Stimulated activated CD8-positive, alpha-beta memory T cell treated with anti-CD3 and anti-CD28 coated beads, Interleukin-4, amount 100 ng/mL, for 4 hours (primary cell): ENCODE data around the gene PDCD5.
A peak's percentile ranks its signal among the peaks of the same experiment; 100 is the strongest.
"Not testable (repeated sequence)": the region's sequence is repeated elsewhere in the genome, so short reads cannot be mapped to it uniquely, and the experiment has no call there.

Experiments
- DNase-seq, 2 donors: peaks; one replicate each; pipeline ENCODE4 v3.0.0-alpha.2; 2020; ENCODE audit warnings: low read depth in 2 of 2, low spot score in 1 of 2

The PDCD5 gene, protein sequence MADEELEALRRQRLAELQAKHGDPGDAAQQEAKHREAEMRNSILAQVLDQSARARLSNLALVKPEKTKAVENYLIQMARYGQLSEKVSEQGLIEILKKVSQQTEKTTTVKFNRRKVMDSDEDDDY

GRCh38 chr19:32580901-32581704 is at the start of gene PDCD5:
Gene PDCD5 (plus strand): TSS chr19:32581190. CDS start chr19:32581262, 72 bp downstream.
- DNase-seq: peak; percentile 89 to 94

DNA sequence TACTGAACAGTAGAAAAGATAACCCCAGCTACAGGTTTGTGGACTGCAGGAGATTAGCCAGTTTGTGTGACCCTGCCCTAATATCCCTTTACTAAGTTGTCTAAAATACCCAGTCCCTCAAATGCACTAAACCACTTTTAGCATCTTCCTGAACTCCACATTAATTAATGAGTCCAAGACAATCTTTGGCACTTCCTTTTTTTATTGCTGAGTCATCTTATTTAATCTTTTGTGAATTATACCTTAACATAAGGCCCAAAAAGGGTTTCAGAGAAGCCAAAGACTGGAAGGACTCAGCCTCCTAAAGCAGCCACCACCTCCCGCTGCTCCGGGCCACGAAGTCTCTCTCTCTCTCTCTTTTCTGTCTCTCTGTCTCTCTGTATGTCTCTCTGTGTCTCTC is 48.8 kb upstream of the PDCD5 start:
- no peak for DNase-seq

DNA sequence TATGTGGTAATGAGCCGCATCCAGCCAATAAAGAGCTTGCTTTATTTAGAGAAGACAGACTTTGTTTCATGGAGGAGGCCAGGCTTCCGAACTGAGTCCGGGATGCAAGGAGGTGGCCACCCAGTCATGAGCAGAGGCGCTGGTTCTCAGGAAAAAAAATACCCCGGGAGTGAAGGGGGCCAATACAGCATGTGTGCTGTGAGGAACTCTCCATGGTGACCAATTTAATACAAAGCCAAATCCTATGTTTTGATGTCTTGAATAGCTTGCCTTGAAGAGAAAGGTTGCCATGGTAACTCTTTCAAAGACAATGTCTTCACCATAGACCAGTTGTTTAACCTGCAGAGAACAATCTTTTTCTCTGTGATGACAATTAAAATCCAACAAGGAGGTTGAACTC is 43.4 kb upstream of the PDCD5 start:
- no peak for DNase-seq

- DNase-seq: no peak
Observed at GRCh38 chr19:32539240-32539916, 41.6 kb upstream of the PDCD5 start.

DNA sequence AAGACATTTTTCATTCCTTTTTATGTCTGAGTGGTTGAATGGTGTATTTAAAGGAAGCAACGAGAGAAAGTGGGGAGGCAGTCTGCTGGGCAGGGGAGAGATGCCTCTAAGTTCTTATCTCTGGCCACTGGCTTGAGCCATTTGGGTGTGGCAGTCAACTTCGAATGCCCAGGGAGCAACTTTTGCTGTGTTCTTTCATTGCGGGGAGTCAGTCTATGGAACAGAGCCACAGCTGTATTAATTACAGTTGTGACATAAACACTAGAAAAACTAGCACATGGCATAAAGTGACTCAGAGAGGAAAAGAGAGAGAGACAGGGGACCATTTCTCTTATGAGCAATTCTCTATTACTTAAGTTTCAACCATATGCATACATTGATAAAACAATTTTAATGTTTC is 40.4 kb upstream of the PDCD5 start:
- no peak for DNase-seq

GRCh38 chr19:32541376-32541775 is 39.6 kb upstream of the PDCD5 start:
- DNase-seq: not testable (repeated sequence)

- DNase-seq: no peak
Observed at GRCh38 chr19:32542477-32543108, 38.4 kb upstream of the PDCD5 start.

DNA sequence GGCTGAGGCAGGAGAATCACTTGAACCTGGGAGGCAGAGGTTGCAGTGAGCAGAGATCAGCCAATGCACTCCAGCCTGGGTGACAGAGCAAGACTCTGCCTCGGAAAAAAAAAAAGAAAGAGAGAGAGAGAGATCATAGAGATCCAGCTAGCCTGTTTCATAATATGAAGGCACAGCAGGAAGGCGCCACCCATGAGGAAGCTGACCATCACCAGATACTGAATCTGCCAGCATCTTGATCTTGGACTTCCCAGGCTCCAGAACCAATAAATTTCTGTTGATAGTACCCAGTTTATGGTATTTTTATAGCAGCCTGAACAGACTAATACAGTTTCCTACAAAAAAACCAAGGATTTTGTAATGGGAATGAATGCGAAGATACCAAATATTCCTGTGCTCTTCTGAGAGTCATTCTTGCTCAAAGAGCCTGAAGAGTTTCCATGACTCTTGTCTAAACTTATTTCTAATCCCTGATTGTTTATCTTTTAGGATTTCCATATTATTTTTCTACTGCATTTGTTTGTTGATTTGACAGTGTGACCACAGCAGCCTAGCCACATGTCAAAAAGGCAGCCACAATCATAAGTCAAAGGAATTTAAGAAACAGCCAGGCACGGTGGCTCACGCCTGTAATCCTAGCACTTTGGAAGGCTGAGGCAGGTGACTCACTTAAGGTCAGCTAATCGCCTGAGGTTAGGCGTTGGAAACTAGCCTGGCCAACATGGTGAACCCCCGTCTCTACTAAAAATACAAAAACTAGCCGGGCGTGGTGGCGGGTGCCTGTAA is 37.7 kb upstream of the PDCD5 start:
- DNase-seq: no peak

DNA sequence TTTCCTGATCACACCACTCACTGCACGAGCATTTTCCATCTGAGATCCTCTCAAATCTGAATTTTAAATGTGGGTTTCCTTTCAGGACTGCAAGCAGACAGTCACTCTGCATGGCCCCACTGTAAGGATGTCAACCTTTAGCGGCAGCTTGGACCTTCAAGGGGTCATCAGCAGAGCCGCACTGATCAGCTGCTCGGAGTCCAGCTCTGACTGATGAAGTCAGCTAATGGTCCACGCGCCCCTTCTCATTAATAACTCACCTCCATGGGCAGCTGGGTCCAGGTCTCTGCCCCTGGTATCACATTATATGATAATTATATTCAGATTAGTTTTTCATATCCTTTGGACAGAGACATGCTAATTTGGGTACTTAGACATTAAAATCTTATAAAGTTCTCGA is 36.1 kb upstream of the PDCD5 start:
- DNase-seq: no peak

DNA sequence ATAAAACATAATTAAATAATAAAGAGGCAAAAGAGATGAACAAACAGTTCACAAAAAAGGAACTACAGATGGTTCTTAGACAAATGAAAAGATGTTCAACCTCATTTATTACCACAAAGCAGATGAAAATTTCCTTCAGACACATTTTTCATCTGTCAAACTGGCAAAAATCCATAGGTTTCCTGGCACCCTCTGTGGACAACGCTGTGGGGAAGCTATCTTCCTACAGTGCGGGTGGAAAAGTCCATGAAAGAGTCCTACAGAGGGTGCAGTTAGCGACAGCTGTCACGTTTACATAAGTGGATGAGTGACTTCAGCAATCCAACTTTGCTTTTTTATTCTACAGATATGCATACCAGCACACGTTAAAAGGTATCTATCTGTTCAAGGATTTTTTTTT is 30.3 kb upstream of the PDCD5 start:
- no peak for DNase-seq

GRCh38 chr19:32555786-32556185 is 25.2 kb upstream of the PDCD5 start:
- no peak for DNase-seq

DNA sequence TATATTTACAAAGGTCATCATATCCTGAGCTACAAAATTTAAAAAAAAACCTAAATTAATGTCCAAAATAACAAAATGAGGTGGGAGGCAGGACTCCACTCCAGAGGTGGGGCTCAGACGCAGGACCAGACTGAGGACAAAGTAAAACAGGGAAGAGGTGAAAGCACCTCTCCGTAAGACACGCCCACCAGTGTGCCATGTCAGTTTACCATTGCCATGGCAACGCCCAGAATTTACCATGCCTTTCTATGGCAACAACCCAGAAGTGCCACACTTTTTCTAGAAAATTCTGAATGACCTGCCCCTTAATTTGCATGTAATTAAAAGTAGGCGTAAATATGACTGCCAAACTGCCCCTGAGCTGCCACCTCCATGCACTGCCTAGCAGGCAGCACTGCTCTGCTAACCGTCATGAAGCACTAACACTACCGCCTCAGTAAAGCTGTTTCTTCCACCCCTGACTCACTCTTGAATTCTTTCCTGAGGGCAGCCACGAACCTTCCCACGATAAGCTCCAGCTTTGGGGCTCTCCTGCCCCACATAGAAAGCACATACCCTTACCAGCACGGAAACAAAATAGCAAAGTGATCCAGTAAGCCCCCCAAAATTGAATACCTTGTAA is 22.3 kb upstream of the PDCD5 start:
- no peak for DNase-seq

DNA sequence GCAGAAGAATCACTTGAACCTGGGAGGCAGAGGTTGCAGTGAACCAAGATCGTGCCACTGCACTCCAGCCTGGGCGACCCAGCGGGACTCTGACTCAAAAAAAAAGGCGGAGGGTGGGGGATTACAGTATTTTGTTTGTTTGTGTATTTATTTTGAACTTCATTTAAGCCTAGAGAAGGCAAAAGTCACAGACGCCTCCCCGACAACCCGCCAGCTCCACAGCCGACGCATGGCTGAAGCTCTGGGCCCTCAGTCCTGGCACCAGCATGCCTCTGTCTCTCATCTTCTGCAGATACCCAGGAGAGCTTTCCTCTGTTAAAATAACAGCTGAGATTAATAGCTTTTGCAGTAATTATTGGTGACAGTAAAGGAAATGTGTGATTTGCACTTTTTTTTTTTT is 17.2 kb upstream of the PDCD5 start:
- DNase-seq: no peak

- DNase-seq: no peak
Observed at GRCh38 chr19:32566246-32566830, 14.7 kb upstream of the PDCD5 start.

DNA sequence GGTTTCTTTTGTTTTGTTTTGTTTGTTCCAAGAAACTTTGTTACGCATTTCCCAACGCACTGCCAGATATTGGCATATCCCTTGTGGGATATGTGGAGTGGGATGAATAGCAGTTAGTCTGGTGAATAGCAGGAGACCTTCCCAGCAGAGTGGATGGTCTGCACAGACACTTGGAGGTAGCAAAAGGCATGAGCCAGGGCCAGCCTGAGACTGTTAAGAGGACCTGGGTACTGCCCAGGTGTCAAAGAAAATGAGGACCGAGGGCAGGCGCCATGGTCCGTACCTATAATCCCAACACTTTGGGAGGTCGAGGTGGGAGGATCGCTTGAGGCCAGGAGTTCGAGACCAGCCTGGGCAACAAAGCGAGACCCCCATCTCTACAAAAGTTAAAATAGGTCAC is 13.5 kb upstream of the PDCD5 start:
- no peak for DNase-seq

DNA sequence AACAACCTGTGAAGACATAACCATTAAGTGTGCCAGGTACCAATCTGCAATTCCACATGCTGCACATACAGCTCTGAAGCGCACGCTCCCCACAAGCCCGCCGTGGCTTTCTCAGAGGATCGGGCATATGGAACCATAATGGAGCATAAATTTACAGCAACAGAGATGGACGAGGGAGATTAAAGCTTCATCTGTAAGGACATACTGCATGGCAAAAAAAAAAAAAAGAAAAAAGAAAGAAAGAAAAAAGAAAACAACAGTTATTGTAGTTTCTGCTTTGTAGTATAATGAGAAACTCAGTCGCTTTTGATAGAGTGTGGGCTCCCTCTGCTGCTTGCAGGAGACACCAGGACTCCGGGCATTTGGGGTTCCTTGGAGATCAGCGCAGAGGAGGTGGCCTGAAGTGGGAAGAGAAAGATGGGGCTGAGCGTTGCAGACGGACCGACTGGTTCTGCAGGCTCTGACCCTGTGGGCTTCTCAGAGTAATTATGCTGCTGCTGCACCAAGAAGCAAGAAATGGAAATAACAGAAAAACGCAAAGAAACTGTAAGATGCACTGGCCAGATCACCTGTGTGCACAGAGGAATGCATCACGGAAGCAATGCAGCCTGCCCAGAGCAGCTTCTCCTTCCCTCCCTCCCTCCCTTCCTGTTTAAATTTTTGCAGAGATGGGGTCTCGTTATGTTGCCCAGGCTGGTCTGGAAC is 10.8 kb upstream of the PDCD5 start:
- DNase-seq: peak in 1 of 2 donors; percentile 3

DNA sequence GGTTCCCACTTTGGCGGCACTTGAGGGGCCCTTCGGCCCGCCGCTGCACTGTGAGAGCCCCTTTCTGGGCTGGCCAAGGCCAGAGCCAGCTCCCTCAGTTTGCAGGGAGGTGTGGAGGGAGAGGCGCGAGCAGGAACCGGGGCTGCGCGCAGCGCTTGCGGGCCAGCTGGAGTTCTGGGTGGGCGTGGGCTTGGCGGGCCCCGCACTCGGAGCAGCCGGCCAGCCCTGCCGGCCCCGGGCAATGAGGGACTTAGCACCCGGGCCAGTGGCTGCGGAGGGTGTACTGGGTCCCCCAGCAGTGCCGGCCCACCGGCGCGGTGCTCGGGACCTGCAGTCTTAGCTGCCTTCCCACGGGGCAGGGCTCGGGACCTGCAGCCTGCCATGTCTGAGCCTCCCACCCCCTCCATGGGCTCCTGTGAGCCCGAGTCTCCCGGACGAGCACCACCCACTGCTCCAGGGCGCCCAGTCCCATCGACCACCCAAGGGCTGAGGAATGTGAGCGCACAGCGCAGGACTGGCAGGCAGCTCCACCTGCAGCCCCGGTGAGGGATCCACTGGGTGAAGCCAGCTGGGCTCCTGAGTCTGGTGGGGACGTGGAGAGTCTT is 9.4 kb upstream of the PDCD5 start:
- DNase-seq: not testable (repeated sequence)

- DNase-seq: not testable (repeated sequence)
Observed at GRCh38 chr19:32572700-32573491, 8.1 kb upstream of the PDCD5 start.

DNA sequence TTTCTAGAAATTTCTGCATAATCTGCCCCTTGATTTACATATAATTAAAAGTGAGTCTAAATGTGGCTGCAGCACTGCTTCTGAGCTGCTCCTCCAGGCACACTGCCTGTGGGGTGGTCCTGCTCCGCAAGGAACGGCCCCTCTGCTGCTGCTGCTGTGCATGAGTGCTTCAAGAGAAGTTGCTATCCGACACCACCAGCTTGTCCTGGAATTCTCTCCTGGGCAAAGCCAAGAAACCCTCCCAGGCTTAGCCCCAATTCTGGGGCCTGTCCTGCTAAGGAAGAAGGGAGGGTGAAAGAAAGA is 7.5 kb upstream of the PDCD5 start:
- no peak for DNase-seq
